DMS153 treated with DMSO at 0.1 percent for 48 hours (cell line): ENCODE results near the gene CAPN6.

ENCODE experiments used
- DNase-seq: peaks from one replicate; lab custom pipeline; 2025; ENCODE audit not compliant: unreplicated experiment; lab: John Stamatoyannopoulos, UW

CAPN6 gene

DNA sequence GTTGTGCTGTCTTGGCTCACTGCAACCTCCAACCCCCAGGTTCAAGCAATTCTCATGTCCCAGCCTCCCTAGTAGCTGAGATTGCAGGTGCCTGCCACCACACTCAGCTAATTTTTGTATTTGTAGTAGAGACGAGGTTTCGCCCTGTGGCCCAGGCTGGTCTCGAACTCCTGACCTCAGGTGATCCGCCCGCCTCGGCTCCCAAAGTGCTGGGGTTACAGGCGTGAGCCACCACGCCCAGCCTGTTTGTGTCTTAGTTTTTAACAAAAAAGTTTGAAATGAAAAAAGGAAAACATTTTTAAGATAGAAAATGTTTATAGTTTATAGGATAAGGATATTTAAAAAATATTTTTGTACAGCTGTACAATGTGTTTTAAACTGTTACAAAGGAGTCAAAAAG lies 62.4 kb downstream of the CAPN6 start:
- no peak for DNase-seq

DNA sequence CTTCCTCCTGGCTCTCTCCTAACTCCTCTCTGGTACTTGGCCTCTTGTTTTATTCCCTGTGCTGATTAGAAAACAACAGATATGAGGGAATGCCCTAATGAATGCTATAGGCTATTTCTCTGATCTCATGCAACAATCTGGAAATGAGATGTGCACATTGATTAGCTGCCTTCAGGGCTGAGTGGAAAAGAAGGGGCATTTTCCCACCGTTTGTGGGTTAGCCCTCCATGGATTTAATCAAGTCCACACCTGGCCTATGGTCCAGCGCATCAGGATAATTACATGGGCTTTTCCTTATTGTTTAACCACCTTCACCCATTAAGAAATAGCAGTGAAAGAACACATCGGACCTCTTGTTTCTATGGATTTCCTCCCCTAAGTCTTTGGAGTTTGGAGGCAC lies 70.0 kb downstream of the CAPN6 start:
- DNase-seq: no peak

DNA sequence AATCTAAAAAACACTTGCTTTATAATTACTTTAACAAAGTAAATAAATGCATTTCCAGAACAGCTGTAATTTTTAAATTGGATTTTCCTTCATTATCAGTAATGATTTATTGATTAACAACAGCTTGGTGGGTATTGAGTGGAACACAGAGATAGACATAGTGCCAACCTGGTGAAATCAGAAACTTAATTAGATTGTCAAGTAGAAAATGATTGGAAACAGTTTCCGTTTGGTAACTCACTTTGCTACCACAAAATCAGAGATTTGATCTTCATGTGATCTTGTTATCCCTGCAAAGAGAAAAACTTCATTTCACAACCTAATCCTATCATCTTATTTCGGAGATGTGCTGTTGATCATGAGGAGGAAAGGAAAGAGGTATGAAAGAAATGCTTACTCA lies 70.8 kb downstream of the CAPN6 start:
- no peak for DNase-seq
